Calu3 (cell line): ENCODE measurements around the gene PLCH2. TPM values are rescaled to one million over a fixed set of nuclear protein-coding genes. Genes with fewer than 3 reads are reported as not detected.

Source experiments
- BruUV-seq: library from RNA; stranded (reverse); fragments of 400-500 nt; replicated peaks from 2 replicates; lab custom pipeline; 2021; lab: Mats Ljungman, UMichigan
- CTCF ChIA-PET: fragments of 300-600 bp; sonication (Branson Sonifier 250); formaldehyde crosslinking; loops from one replicate; lab custom pipeline; 2022; ENCODE audit warnings: antibody characterized with exemption; lab: Charles Lee
- DNase-seq: peaks from one replicate; pipeline ENCODE4 v3.0.0; 2022
- H3K27ac Mint-ChIP-seq: one replicate; pipeline ENCODE4 v1.8.0; 2022; ENCODE audit warnings: mixed read lengths; ENCODE audit not compliant: unreplicated experiment
- H3K27me3 Mint-ChIP-seq: one replicate; pipeline ENCODE4 v1.8.0; 2022; ENCODE audit warnings: mixed read lengths; ENCODE audit not compliant: unreplicated experiment
- H3K36me3 Mint-ChIP-seq: one replicate; pipeline ENCODE4 v1.8.0; 2022; ENCODE audit warnings: mild to moderate bottlenecking, moderate library complexity, mixed read lengths; ENCODE audit not compliant: insufficient read depth, unreplicated experiment
- H3K4me1 Mint-ChIP-seq: one replicate; pipeline ENCODE4 v1.8.0; 2022; ENCODE audit warnings: mild to moderate bottlenecking, low read depth, mixed read lengths; ENCODE audit not compliant: unreplicated experiment
- H3K4me3 Mint-ChIP-seq: one replicate; pipeline ENCODE4 v1.8.0; 2022; ENCODE audit warnings: mild to moderate bottlenecking, low read depth, moderate library complexity, mixed read lengths; ENCODE audit not compliant: unreplicated experiment
- H3K9me3 Mint-ChIP-seq: one replicate; pipeline ENCODE4 v1.8.0; 2022; ENCODE audit warnings: low read depth, mixed read lengths; ENCODE audit not compliant: unreplicated experiment
- CTCF ChIP-seq: fragments of 200-600 bp; IDR thresholded peaks from one replicate; pipeline ENCODE4 v1.8.0; 2022; ENCODE audit warnings: antibody characterized with exemption; ENCODE audit not compliant: unreplicated experiment
- intact Hi-C: fragments of 100-400 bp; cut with micrococcal nuclease; formaldehyde crosslinking; loops from one replicate; pipeline ENCODE4 v1.10.0; 2022; ENCODE audit not compliant: unreplicated experiment
- total RNA-seq: library from RNA; stranded (reverse); gene quantifications from 2 replicates; pipeline ENCODE4 v1.2.3, GENCODE V29; 2022

Gene PLCH2
- total RNA-seq, 1 experiment from 2014 or later: 3.1 TPM

- H3K36me3 Mint-ChIP-seq: peaks cover 32% of the 10 kb centered on the region
- no peak for DNase-seq
- H3K4me3 Mint-ChIP-seq: no peak overlapping the region
- no peaks in the 10 kb centered on the region for H3K4me1 Mint-ChIP-seq
- no peaks in the 10 kb centered on the region for H3K9me3 Mint-ChIP-seq
- intact Hi-C loops: no loop called here
- H3K27me3 Mint-ChIP-seq: no peaks in the 10 kb centered on the region
- no TSS peak for BruUV-seq
- CTCF ChIA-PET: no interaction called here
- TF ChIP-seq CTCF: no peak
- H3K27ac Mint-ChIP-seq: no peak overlapping the region
Measured at GRCh38 chr1:2515763-2516080, 39.6 kb downstream of the PLCH2 start.

GRCh38 chr1:2516124-2516523, 40.0 kb downstream of the PLCH2 start:
- CTCF ChIA-PET: no interaction called here
- H3K36me3 Mint-ChIP-seq: peaks cover 34% of the 10 kb centered on the region
- no peak overlapping the region for H3K27ac Mint-ChIP-seq
- intact Hi-C loops: no loop called here
- H3K9me3 Mint-ChIP-seq: no peaks in the 10 kb centered on the region
- H3K27me3 Mint-ChIP-seq: no peaks in the 10 kb centered on the region
- TF ChIP-seq CTCF: no peak
- BruUV-seq: no TSS peak
- H3K4me3 Mint-ChIP-seq: no peak overlapping the region
- DNase-seq: no peak
- no peaks in the 10 kb centered on the region for H3K4me1 Mint-ChIP-seq

- DNase-seq: no peak
- BruUV-seq: no TSS peak
- H3K27me3 Mint-ChIP-seq: no peaks in the 10 kb centered on the region
- no peaks in the 10 kb centered on the region for H3K9me3 Mint-ChIP-seq
- no peak overlapping the region for H3K27ac Mint-ChIP-seq
- intact Hi-C loops: no loop called here
- TF ChIP-seq CTCF: no peak
- H3K4me3 Mint-ChIP-seq: no peak overlapping the region
- CTCF ChIA-PET: no interaction called here
- no peaks in the 10 kb centered on the region for H3K4me1 Mint-ChIP-seq
- peaks cover 31% of the 10 kb centered on the region for H3K36me3 Mint-ChIP-seq
Measured at GRCh38 chr1:2516946-2517345, 40.9 kb downstream of the PLCH2 start.

GRCh38 chr1:2517966-2518365, 41.9 kb downstream of the PLCH2 start:
- no peak for TF ChIP-seq CTCF
- H3K27me3 Mint-ChIP-seq: no peaks in the 10 kb centered on the region
- H3K4me3 Mint-ChIP-seq: no peak overlapping the region
- H3K27ac Mint-ChIP-seq: no peak overlapping the region
- H3K4me1 Mint-ChIP-seq: no peaks in the 10 kb centered on the region
- no peak for DNase-seq
- CTCF ChIA-PET: no interaction called here
- BruUV-seq: no TSS peak
- intact Hi-C loops: no loop called here
- H3K36me3 Mint-ChIP-seq: peaks cover 31% of the 10 kb centered on the region
- no peaks in the 10 kb centered on the region for H3K9me3 Mint-ChIP-seq
